Fibroblast of skin of left biceps (primary cell): ENCODE results near the gene OR6C65.
"Not testable (repeated sequence)": the region's sequence is repeated elsewhere in the genome, so short reads cannot be mapped to it uniquely, and the experiment has no call there.

Experiments
- DNase-seq, 2 experiments: peaks; one replicate each; pipeline ENCODE4 v3.0.0-alpha.2; 2013; ENCODE audit warnings: low read depth in 2 of 2

Gene OR6C65

DNA sequence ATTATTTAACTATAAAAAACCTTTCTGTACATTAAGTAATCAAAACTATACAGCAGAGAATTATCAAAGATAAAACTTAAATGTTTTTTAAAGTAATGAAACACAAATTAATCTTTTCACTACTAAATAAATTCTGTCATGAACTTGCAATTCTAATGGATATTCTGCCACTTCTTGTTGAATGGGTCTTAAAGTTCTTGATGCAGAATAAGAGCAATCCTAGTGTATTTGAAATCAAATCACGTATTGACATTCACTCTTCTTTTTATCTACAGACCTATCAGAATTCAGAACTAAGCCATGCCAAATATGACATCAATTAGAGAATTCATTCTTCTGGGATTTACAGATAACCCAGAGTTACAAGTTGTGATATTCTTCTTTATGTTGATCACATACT is at the start of gene OR6C65:
Gene OR6C65, plus strand, starts transcription at position 301 of the 400 bp plus-strand sequence. Its CDS starts 0 bp downstream, at position 301.
- no peak for DNase-seq

GRCh38 chr12:55355338-55355737 is 45.0 kb upstream of the OR6C65 start:
- not testable (repeated sequence) for DNase-seq

GRCh38 chr12:55362675-55363074 is 37.7 kb upstream of the OR6C65 start, which contains the start of gene OR6C75:
OR6C75 (plus strand) TSS chr12:55362975; CDS start chr12:55365111, 2,136 bp downstream.
- no peak for DNase-seq

GRCh38 chr12:55365086-55365485 is 35.2 kb upstream of the OR6C65 start:
- no peak for DNase-seq

DNA sequence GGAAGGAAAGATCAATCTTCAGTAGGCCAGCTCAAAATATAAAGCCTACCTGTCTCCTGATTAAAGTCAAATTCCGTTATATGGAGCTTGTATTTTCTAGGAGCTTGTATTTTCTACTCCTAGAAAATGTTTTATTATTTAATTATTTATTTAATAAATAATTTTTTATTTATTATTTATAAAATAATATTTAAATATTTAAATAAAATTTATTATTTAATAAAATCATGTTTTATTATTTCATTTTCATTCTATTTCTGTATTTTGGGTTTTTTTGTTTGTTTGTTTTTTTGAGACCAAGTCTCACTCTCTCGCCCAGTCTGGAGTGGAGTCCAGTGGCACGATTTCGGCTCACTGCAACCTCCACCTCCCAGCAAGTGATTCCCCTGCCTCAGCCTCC is 27.8 kb upstream of the OR6C65 start:
- DNase-seq = no peak

DNA sequence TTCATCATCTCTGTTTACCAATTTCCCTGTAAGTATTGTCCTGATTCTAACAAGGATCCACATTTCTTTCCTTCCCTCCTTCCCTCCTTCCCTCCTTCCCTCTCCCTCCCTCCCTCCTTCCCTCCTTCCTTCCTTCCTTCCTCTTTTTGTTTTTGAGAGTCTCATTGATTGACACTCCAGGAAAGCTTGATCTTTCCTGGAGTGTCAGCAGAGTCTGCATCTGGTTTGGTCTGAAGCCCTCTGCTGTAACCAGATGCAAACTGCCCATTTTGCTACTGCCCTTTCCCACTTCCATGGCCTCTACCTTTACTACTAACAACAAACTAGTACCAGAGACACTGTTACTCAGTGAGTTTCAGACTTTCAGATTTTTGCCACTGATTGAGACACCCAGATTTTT is 14.4 kb upstream of the OR6C65 start:
- DNase-seq = no peak

DNA sequence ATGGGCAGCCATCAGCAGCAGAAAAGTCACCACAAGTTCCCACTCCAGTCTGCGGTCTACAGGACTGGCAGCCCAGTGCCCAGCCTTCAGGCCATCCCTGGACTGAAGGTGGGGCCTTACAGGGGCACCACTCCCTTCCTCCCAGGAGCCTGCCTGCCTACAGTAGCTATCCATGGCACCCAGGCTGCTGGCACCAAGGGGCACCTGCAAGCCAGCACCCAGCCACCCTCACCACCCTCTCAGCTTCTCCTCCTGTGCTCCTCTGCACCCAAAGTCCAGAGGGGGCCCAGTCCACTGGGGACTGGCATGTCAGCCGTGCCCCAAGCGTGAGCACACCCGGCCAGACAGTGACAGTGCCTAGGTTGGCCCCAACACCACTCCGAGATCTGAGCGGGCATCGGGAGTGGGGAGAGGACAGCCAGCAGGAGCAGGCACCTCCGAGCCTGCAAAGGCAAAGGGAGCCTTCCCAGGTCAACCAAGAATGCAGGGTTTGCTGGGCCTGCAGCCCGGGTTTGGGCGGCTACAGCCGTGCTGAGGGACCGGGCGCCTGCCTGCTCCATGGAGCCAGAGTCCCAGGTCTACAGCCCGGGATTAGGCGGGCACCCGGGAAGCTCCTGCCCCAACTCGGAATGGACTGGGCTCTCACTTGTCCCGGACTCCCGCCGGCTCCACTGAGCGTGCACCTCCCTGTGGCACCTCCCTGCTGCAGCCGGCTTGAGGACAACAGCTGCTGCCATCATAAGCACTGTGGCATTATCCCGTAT is 8.1 kb upstream of the OR6C65 start:
- DNase-seq = no peak

DNA sequence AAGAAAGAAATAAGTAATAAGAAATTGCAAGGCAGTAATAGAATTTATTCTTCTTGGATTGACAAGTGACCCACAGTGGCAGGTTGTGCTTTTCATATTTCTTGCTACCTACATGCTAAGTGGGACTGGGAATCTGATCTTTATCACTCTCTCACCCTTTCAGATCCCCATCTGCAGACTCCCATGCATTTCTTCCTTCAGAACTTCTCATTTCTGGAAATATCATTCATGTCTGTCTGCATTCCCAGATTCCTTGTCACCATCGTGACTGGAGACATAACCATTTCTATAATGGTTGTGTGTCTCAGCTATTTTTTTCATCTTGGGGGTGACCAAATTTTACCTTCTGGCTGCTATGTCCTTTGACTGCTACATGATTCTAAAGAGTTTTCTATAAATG is 4.0 kb upstream of the OR6C65 start:
- no peak for DNase-seq

GRCh38 chr12:55407866-55408265 is 7.5 kb downstream of the OR6C65 start:
- DNase-seq = no peak

DNA sequence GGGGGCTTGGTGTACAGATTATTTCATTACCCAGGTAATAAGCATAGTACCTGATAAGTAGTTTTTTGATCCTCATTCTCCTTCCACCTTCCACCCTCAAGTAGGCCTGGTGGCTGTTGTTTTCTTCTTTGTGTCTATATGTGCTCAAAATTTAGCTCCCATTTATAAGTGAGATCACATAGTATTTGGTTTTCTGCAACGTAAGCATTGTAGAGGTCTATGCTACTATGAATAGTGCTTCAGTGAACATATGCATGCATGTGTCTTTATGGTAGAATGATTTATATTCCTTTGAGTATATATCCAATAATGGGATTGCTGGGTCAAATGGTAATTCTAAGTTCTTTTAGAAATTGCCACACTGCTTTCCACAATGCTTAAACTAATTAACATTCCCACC is 8.8 kb downstream of the OR6C65 start:
- DNase-seq = not testable (repeated sequence)

DNA sequence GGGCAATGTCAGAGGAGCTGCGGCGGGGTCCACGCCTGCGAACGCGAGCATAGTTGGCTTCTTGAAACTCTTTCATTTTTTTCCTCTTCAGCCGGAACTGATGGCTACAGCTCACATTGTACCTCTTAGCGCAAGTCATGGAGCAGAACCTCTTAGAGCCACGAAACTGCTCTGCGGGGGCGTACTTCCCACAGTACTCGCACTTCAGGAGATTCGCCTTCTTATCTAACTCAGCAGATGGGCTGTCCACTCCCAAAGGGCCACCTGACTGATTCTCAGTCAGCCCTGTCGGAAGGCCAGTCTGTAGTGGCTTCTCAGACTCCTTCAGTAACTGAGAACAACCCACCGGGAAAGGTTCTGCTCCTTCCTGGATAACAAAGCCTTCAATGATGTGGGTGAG is 11.8 kb downstream of the OR6C65 start:
- DNase-seq = not testable (repeated sequence)

DNA sequence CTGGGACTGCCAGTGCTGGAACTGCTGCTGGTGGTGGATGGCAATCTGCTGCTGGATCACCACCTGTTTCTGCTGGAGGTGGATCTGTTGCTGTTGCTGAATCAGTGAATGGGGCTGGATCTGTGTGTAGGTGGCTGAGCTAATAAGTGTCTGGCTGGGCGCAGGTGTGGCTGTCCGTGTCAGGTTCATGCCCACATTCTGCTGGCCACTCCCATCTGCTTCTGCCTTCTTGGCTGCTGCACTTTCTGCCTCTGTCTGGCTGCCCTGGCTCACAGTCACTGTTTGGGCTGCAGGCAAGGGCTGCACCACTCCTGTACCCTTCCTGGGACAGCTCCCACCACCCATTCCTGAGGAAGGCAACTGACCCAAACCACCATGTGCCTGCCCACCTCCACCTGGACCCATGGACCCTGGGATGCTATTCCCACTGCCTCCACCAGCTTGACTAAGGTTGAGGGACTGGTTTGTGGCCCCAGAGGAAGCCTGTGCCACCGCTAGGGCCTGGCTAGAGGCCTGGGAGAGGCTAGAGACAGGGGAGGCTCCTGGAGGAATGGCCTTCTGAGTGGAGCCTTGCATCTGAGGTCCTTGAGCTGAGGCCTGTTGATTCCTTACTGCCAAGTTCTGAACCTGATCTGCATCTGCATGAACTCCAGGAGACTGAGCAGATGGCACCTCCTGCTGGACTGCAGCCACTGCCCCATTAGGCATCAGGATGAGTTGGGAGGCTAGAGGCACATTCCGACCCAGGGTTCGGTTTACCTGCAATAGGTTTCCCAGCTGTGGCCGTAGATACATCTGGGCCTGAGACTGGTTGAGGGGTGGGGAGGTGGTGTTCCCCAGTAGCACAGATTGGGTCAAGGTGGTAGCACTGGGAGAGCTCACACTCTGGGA is 13.4 kb downstream of the OR6C65 start:
- DNase-seq = not testable (repeated sequence)

DNA sequence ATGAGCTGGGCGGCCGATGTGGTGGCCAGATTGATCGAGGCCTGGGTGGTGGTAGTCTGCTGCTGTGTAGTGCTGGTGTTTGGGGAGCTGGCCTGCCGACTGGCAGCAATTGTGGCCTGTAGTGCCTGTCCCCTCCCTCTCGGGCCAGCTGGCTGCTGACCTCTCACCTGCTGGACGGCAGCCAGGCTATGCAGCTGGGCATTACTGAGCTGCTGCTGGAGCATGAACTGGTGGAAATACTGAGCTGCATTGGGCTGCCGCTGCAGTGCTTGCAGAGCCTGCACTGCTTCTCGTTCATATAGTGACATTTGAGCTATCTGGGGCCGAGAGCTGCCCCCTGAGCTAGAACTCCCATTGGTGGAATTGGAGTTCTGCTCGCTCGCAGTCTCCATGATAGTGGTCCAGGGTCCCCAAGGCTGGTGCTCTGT is 14.1 kb downstream of the OR6C65 start:
- DNase-seq = not testable (repeated sequence)

DNA sequence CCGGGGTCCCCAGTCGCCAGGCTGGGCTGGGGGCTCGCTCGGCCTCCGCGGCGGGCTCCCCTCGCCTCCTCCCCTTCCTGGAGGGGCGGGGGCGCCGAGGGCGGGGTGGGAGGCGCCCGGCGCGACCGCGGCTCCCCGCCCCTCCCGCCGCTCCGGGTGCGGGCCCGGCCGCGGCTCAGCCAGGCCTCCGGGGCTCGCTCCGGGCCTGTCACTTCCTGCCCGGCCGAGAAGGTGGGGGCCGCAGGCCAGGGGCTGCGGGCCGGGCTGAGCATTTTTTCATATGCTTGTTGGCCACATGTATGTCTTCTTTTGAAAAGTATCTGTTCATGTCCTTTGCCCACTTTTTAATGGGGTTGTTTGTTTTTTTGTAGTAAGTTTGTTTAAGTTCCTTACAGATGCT is 14.6 kb downstream of the OR6C65 start:
- DNase-seq = not testable (repeated sequence)

DNA sequence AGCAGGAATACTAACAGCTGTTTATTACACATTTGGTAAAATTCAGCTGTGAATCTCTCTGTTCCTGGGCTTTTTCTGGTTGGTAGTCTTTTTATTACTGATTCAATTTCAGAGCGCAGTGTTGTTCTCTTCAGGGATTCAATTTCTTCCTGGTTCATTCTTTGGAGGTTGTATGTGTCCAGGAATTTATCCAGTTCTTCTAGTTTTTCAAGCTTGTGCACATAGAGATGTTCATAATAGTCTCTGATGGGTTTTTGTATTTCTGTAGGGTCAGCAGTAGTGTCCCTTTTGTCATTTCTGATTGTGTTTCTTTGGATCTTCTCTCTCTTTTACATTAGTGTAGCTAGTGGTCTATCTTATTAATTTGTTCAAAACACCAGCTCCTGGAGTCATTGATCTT is 16.6 kb downstream of the OR6C65 start:
- DNase-seq = no peak

- DNase-seq = no peak
Observed at GRCh38 chr12:55420307-55420962, 20.1 kb downstream of the OR6C65 start.

GRCh38 chr12:55425954-55426353 is 25.6 kb downstream of the OR6C65 start, which contains the start of gene OR6C76:
OR6C76 (plus strand) TSS chr12:55426254; CDS start chr12:55426254, 0 bp downstream.
- DNase-seq = no peak

GRCh38 chr12:55428331-55429243 is 28.3 kb downstream of the OR6C65 start:
- no peak for DNase-seq

- not testable (repeated sequence) for DNase-seq
Observed at GRCh38 chr12:55441233-55441632, 40.9 kb downstream of the OR6C65 start.

- no peak for DNase-seq
Observed at GRCh38 chr12:55443776-55444175, 43.4 kb downstream of the OR6C65 start, which contains the start of gene OR6C2. OR6C2 (plus strand) TSS chr12:55444076; CDS start chr12:55452214, 8,138 bp downstream.

GRCh38 chr12:55445357-55445756 is 45.0 kb downstream of the OR6C65 start:
- no peak for DNase-seq
